Skeletal muscle tissue (tissue), 4 donors: Measurements from ENCODE around the gene PSAT1. TPM values are rescaled to one million over a fixed set of nuclear protein-coding genes. Genes with fewer than 3 reads are reported as not detected.
"Not testable (repeated sequence)": the region's sequence is repeated elsewhere in the genome, so short reads cannot be mapped to it uniquely, and the experiment has no call there.

Experiments
- H3K27ac ChIP-seq: one replicate; pipeline ENCODE4 v1.7.0; 2013; ENCODE audit warnings: mild to moderate bottlenecking, low read depth, low read length, inconsistent platforms
- H3K27me3 ChIP-seq, 3 donors: one replicate each; pipeline ENCODE4 v1.7.0; 2013; ENCODE audit warnings: low read length in 3 of 3; ENCODE audit not compliant: control insufficient read depth in 3 of 3, insufficient read depth in 3 of 3
- H3K36me3 ChIP-seq, 3 donors: one replicate each; pipeline ENCODE4 v1.7.0; 2013; ENCODE audit warnings: low read length in 3 of 3; ENCODE audit not compliant: control insufficient read depth in 3 of 3, insufficient read depth in 3 of 3
- H3K4me1 ChIP-seq, 3 donors: one replicate each; pipeline ENCODE4 v1.7.0; 2013; ENCODE audit warnings: low read length in 3 of 3, mild to moderate bottlenecking in 3 of 3; ENCODE audit not compliant: control insufficient read depth in 3 of 3, insufficient read depth in 3 of 3
- H3K4me3 ChIP-seq, 3 donors: one replicate each; pipeline ENCODE4 v1.7.0; 2013; ENCODE audit warnings: low read length in 3 of 3
- H3K9ac ChIP-seq, 3 donors: one replicate each; pipeline ENCODE4 v1.7.0; 2013; ENCODE audit warnings: low read length in 3 of 3, mild to moderate bottlenecking in 3 of 3, moderate library complexity in 2 of 3, low read depth in 1 of 3
- H3K9me3 ChIP-seq, 3 donors: one replicate each; pipeline ENCODE4 v1.7.0; 2013; ENCODE audit warnings: low read length in 3 of 3; ENCODE audit not compliant: control insufficient read depth in 3 of 3
- total RNA-seq: library from RNA; depleted of rRNA; stranded (reverse); fragments of >200 nt; gene quantifications from one replicate; pipeline ENCODE4 v1.2.3, GENCODE V29; 2014
- donor health status: Osteomylitis.

The PSAT1 gene
- total RNA-seq, 1 donor from 2014 or later = 10.4 TPM

DNA sequence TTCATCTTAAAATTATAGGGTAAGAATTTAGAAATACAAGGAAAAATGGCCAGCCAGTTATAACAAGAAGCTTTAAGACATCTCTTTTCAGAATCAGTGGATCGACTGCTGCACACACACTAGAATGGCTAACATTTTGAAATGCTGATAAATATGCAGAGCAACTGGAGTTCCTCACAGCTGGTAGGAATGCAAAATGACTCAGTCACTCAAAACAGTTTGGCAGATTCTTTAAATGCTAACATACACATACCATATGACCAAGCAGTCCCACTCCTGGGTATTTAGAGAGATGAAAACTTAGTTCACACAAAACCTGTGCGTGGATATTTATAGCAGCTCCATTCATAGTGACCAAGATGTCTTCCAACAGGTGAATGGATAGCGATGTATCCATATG lies 23.2 kb upstream of the PSAT1 start:
- Histone ChIP-seq H3K9ac (no peak overlapping the region), H3K4me1 (no peaks in the 10 kb centered on the region), H3K27me3 (no peaks in the 10 kb centered on the region), H3K4me3 (no peak overlapping the region), H3K9me3 (no peaks in the 10 kb centered on the region), H3K27ac (no peak overlapping the region), H3K36me3 (peaks cover 0 to 8% (median 3%) of the 10 kb centered on the region in 3 donors)

DNA sequence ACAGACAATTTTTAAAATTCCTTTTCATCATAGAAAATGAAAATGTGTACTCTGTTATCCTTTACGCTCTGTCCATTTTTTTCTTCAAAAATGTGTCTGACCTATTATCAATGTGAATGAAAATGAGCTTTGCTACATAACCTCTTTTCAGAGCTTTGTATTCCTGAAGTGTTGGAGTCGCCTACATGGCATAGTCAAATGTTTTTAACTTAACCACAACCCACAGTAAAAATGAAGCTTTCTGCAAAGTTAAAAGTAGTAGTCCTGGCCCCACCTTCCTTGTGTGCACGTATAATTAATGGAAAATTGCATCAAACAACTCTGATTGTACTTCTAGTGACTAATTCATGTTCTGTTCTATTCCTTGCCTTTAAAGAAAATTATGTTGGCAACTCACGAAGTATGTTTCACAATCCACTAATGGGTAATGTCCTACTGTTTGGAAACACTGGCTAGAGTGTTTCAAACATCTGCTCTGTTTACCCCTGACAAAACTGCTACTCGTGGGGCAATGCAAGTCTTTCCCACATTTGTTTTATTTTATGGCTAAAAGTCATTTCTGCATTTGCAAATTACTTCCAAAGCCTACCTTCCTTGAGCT lies 18.6 kb upstream of the PSAT1 start:
- Histone ChIP-seq H3K4me1 (peaks cover 4 to 12% (median 4%) of the 10 kb centered on the region in 3 donors), H3K27ac (no peak overlapping the region), H3K36me3 (no peaks in the 10 kb centered on the region), H3K27me3 (no peaks in the 10 kb centered on the region), H3K9ac (no peak overlapping the region), H3K4me3 (no peak overlapping the region), H3K9me3 (no peaks in the 10 kb centered on the region)

DNA sequence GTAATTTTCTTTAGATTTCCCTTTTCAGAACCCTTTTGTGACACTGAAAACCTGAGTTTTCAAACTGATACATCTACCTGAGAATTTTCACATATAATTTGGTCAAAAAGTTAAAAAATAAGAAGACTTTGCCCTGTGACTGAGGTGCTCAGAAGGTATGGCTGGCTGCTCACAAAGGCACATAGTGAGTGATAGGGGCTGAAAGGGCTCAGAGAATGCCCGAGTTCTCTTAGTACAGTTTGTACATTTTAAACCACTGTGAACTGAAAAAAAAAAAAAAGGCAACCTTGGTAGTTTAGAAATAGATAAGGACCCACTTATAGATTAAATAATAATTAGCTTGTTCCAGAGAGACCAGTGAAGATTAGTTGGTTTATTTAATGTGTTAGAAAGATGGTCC lies 18.1 kb upstream of the PSAT1 start:
- Histone ChIP-seq H3K27ac (no peak overlapping the region), H3K4me3 (no peak overlapping the region), H3K27me3 (no peaks in the 10 kb centered on the region), H3K4me1 (peaks cover 4 to 12% (median 4%) of the 10 kb centered on the region in 3 donors), H3K36me3 (no peaks in the 10 kb centered on the region), H3K9ac (no peak overlapping the region), H3K9me3 (no peaks in the 10 kb centered on the region)

DNA sequence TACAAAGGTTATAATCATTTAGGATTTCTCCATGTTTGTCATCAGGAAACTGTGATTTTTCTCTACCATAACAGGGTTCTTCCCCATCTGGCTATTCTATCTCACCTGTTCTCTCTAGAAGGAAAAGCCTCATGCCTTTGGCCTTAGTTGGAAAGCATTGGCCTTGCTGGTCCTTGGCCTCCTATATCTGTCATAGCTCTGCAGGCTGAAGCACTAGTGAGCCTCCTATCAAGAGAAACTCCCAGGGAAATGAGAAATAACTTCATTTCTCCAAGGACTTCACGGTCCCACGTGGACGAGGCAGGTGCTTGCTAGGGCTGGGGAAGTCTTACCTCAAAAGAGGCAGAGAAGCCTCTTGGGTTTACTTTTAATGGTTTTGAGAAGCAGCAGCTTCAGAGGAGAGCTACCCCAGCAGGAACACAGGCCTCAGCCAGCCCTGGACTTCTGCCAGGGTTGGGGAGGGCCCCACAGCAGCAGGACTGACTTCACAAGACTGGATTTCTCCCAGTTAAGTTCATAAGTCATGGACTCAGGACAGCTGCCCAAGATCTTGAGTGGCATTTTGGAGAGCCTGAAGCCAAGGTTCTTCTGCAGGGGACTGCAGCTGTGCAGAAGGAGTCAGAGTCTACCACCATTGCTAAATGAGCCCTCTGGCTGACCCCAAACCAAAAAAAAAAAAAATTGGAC lies 15.8 kb upstream of the PSAT1 start:
- no peaks in the 10 kb centered on the region for H3K9me3 ChIP-seq
- H3K9ac ChIP-seq = no peak overlapping the region
- no peak overlapping the region for H3K27ac ChIP-seq
- no peaks in the 10 kb centered on the region for H3K27me3 ChIP-seq
- H3K4me1 ChIP-seq = peaks cover 4 to 12% (median 4%) of the 10 kb centered on the region in 3 donors
- H3K36me3 ChIP-seq = no peaks in the 10 kb centered on the region
- H3K4me3 ChIP-seq = no peak overlapping the region

DNA sequence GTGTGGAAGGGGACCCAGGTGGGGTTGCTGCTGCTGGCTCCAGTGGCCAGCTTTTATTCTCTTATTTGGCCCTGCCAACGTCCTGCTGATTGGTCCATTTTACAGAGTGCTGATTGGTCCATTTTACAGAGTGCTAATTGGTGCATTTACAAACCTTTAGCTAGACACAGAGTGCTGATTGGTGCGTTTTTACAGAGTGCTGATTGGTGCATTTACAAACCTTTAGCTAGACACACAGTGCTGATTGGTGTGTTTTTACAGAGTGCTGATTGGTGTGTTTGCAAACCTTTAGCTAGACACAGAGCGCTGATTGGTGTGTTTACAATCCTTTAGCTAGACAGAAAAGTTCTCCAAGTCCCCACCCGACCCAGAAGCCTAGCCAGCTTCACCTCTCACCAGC lies 12.7 kb upstream of the PSAT1 start:
- H3K36me3 ChIP-seq, H3K27me3 ChIP-seq, H3K9ac ChIP-seq, H3K9me3 ChIP-seq, H3K4me3 ChIP-seq, H3K27ac ChIP-seq: not testable (repeated sequence)
- peaks cover 4 to 12% (median 4%) of the 10 kb centered on the region in 3 donors for H3K4me1 ChIP-seq

DNA sequence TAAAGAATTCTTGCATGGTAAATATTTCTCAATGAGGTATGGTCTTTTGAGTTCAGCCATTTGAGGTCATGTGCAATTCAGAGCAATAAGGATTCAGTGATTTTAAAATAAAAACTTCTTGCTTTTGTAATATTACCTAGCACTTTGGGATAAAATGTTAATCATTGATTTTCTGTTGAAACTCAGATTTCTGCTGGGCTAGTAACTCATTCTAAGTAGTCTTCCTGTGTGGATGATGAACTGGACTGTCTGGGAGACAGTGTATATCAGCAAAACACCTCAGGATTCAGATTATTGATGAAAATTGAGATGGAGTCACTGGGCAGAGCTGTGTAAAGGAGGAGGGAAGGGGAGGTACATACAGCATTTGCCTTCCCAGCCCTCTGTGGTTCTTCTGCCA lies 10.8 kb upstream of the PSAT1 start:
- H3K36me3 ChIP-seq = no peaks in the 10 kb centered on the region
- no peak overlapping the region for H3K9ac ChIP-seq
- H3K27me3 ChIP-seq = peaks cover 0 to 3% (median 0%) of the 10 kb centered on the region in 3 donors
- H3K4me3 ChIP-seq = no peak overlapping the region
- H3K4me1 ChIP-seq = peaks cover 2 to 8% (median 2%) of the 10 kb centered on the region in 3 donors
- H3K27ac ChIP-seq = no peak overlapping the region
- H3K9me3 ChIP-seq = no peaks in the 10 kb centered on the region

DNA sequence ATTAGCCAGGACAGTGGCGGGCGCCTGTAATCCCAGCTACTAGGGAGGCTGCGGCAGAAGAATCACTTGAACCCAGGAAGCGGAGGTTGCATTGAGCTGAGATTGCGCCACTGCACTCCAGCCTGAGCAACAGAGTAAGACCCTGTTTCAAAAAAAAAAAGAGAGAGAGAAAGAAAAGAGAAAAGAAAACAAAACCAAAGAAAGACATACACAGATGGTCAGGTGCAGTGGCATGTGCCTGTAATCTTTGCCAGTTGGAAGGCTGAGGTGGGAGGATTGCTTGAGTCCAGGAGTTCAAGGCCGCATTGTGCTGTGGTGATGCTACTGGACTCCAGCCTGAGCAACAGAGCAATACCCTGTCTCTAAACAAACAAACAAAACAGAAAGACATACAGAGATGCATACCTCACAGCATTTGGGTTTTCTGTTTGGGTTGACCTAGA lies 10.0 kb upstream of the PSAT1 start:
- H3K9ac ChIP-seq = no peak overlapping the region
- peaks cover 0 to 3% (median 2%) of the 10 kb centered on the region in 3 donors for H3K27me3 ChIP-seq
- H3K4me3 ChIP-seq = no peak overlapping the region
- H3K4me1 ChIP-seq = peaks cover 0 to under 1% (median 0%) of the 10 kb centered on the region in 3 donors
- H3K9me3 ChIP-seq = no peaks in the 10 kb centered on the region
- H3K36me3 ChIP-seq = no peaks in the 10 kb centered on the region
- no peak overlapping the region for H3K27ac ChIP-seq

DNA sequence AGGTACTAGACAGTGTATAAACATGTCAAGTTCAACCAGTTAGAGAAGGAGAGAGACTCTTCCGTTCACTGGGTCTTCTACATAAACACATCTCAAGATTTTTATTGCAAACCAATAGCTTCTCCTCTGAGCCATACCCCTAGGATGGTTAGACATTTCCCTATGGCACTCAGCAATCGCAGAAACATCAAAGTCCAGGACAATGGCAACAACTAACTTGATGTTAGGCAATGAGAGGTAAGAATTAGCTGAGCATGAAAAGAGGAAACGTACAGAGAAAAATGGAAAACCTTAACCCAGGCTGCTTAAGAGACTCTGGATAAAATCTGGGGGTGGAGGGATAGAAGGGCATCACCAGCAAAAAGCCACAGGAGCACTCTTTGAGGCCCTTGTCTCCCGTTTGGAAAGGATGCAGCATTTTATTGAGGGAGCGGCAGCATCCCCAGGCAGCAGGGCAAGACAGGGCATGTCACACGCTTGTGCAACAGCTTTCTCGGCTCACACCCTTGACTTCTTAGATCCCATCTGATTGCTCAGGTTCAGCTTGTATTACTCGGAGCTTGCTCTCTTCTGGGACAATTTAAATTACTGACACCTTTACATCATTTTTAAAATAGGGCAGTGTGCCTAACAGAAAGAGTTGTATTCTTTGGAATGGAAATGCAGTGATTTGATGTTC lies 8.6 kb upstream of the PSAT1 start:
- Histone ChIP-seq H3K9me3 (no peaks in the 10 kb centered on the region), H3K4me3 (no peak overlapping the region), H3K36me3 (no peaks in the 10 kb centered on the region), H3K9ac (no peak overlapping the region), H3K4me1 (no peaks in the 10 kb centered on the region), H3K27ac (no peak overlapping the region), H3K27me3 (peaks cover 0 to 5% (median 4%) of the 10 kb centered on the region in 3 donors)

DNA sequence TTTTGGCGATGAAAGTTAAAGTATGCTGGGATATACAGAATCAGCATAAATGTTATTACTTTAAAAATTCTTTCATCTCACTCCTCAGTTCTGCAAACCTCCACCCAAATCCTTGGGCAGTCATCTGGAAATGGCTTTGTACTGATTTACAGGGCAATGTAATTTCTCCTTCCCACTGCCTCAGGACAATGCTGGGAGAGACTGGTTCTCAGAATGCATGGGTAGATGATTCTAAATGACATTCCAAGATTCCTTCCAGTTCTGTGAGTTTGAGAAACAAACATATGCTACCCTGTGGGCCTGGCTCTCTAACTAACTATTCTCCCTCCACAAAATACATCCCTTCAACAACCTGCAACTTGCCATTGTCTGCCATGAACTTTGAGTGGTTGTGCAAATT lies 7.5 kb upstream of the PSAT1 start:
- Histone ChIP-seq H3K27ac (no peak overlapping the region), H3K4me1 (no peaks in the 10 kb centered on the region), H3K36me3 (no peaks in the 10 kb centered on the region), H3K4me3 (no peak overlapping the region), H3K9ac (no peak overlapping the region), H3K27me3 (peaks cover 0 to 5% (median 5%) of the 10 kb centered on the region in 3 donors), H3K9me3 (no peaks in the 10 kb centered on the region)
